Measurements from ENCODE around the gene EIF5AL1.
"Not testable (repeated sequence)": the region's sequence is repeated elsewhere in the genome, so short reads cannot be mapped to it uniquely, and the experiment has no call there.

EIF5AL1 gene

DNA sequence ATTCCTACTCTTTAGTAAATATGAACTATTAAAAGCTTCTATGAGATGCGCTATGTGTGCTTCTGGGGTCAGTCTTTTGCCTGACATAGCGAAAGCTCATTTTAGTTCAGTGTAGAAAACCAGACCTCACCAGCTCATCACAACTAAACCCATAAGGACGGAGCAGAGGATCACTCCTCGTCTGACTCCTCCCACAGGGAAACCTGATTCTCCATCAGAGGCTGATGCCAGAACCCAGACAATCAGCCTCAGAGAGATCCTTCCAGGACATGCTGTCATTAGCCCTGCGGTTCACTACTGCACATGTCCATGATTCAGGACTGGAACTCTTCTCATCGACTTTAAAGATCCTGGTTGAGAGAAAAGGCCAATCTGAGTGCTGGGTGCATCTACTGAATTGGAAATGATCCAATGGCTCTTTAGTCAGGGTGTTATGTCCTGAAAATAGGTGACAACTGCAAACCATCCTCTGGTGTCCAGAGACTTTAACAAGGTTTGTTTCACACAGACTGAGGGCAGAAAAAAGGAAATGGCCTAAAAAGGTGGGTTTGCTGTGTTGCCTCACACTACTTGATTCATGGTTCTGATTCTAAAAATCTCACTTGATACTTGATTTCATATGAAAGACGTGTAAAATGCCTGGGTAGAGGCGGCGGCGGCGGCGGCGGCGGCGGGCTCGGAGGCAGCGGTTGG is at the start of gene EIF5AL1:
EIF5AL1 (plus strand) TSS at position 643 of the 693 bp plus-strand sequence. CDS start 117 bp downstream, outside the sequence.
- DNase-seq (ENCODE audit: low read depth) = not testable (repeated sequence)

DNA sequence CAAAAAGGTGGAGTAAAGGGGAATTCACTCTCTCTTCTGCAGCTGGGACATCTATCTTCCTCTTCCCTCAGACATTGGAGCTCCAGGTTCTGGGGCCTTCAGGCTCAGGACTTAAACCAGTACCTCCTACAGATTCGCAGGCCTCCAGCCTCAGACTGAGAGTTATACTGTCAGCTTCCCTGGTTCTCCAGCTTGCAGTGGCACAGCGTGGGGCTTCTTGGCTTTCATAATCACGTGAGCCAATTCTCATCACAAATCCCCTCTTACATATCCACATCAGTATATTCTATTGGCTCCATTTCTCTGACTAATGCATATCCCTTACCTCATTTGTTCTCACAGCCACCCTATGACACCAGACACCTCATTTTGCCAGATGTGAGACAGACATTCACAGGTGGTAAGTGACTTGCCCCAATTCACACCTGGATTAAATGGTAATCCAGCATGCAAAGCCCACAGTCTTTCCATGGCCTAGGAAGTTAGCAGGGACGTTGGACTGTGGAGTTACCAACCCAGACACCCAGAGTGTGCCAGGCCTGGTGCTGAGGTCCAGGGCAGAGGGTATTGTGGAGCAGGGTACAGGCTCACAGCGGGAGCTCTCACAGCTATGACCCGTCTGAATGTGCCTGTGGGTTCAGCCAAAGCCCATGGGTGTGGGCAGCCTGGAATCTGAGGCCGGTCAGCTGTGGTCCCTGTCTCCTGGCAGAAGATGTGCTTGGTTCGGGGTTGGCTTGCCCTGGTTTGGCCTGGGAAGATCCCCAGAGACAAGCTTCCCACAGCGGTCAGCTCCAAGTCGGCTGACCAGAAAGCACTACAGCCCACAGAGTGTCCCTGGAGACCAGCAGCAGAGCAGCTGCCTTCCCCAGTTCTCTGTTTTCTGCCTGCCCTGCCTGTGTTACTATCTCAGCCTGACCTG is 48.5 kb upstream of the EIF5AL1 start:
- DNase-seq (ENCODE audit: low read depth) = no peak

DNA sequence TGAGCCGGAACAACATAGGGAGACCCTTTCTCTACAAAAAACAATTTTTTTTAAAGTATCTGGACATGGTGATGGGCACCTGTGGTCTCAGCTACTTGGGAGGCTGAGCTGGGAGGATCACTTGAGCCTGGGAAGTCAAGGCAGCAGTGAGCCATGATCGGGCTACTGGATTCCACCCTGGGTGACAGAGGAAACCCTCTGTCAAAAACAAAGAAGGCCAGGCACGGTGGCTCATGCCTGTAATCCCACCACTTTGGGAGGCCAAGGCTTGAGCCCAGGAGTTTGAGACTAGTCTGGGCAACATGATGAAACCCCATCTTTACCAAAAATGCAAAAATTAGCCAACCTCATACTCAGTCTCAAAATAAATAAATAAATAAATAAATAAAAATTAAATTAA is 47.0 kb upstream of the EIF5AL1 start:
- no peak for DNase-seq (ENCODE audit: low read depth)

DNA sequence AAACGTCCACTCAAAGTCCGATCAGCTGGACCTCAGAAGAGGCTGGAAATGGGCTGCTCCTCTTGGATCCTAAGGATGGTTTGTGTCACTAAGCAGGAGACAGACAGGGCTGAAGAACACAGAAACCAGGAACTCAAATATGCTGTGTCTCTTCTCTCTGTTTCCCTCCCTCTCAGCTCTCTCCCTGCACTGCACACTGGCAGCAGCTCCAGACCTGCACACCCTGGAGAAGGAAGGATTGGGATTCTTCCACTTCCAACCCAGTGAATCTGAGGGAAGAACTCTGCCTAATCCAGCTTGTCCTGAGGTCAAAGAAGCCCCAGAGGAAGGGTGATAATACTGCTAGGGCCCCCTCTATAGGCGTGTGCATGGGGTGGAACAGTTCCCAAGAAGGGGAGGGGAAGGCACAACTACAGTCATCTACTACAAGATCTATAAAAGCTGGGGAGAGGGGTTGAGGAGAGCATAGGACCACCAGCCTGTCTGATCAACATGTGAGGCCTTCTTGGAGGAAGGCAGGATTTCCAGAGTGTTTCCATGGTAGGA is 44.2 kb upstream of the EIF5AL1 start:
- no peak for DNase-seq (ENCODE audit: low read depth)

DNA sequence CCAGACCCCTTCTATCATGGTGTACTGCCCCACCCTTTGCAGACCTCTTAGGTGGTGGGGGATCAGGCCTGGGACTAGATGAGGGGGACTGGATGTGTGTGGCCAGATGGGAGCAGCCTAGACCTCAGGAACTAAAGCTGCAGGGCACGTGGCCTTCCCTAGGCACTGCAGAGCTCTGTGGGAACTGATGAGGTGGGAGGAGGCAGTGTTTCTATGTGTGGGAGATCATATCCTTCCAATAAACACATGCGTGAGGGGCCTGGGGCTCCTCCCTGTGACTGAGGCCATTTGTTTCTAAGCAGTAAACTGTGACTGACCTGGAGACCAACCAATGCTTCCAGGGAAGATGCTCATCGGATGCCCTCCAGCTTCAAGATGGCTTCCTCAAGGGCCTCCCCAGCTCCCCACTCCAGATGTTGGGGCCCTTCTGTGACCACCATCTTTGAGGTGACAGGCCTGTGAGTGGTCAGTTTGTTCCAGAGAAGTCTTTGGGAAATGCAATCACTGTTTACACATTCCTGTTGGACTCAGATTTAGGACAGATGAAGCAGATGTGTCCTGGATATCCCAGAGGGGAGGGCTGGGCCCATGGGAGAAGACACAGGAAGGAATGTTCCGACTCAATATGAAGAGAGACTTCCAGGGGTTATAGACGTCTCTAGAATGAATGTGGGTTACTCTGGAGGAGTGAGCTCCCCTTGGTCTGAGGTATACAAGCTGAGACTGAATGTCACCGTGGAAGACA is 43.3 kb upstream of the EIF5AL1 start:
- no peak for DNase-seq (ENCODE audit: low read depth)

DNA sequence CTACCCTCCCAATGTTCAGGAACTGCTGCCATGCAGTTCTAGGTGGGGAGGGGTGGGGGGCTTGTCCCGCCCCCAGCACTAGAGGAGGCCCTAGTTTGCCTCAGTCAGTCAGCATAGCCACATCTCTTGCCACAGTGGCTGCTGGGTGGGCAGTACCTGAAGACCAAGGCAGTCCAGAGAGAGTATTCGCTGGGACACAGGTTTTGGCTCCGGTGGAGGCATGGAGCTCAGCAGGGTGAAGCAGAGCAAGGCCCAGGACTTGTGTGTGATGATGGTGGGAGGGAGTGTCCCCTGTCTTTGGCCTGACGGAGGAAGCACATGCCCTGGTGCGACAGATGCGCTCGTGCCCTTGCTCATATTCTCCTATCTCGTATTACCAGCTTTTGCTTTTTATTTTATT is 42.2 kb upstream of the EIF5AL1 start:
- no peak for DNase-seq (ENCODE audit: low read depth)

DNA sequence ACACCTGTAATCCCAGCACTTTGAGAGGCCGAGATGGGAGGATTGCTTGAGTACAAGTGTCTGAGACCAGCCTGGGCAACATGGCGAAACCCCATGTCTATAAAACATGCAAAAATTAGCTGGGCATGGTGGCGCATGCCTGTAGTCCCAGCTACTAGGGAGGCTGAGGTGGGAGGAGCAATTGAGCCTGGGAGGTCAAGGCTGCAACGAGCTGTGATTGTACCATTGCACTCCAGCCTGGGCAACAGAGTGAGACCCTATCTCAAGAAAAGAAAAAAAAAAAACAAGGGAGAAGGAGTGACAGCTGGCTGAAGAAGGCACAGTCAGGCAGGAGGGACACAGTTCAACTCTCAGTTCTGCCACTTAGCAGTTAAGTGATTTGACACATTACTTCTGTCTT is 40.6 kb upstream of the EIF5AL1 start:
- DNase-seq (ENCODE audit: low read depth) = no peak

DNA sequence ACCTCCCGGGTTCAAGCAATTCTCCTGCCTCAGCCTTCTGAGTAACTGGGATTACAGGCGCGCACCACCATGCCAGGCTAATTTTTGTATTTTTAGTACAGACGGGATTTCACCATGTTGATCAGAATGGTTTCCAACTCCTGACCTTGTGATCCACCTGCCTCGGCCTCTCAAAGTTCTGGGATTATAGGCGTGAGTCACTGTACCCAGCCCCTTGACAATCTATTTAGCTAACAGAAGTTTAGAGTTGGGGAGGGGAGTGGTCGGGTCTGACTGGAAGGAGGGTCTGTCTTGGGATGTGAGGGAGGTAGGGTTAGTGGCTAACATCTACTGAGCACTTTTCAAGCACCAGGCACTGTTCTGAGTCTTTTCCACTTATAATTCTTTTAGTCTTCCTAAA is 39.9 kb upstream of the EIF5AL1 start:
- no peak for DNase-seq (ENCODE audit: low read depth)

DNA sequence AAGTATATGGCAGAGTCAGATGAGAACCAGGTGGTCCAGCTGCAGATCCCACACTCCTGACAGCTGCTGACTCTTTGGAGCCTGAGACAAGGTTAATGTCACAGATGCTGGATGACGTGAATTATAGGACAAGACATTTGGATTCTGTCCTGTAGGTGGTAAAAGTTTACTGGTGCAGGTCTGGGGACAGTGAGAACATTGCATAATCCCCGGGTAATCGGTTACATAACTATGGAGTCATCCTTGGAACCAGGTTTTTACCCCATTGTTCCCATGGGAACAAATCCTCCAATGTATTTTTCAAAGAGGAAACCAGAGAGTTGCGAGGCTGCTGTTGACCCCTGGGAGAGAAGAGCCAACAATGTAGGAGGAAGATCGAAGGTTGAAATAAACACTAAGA is 39.4 kb upstream of the EIF5AL1 start:
- no peak for DNase-seq (ENCODE audit: low read depth)

DNA sequence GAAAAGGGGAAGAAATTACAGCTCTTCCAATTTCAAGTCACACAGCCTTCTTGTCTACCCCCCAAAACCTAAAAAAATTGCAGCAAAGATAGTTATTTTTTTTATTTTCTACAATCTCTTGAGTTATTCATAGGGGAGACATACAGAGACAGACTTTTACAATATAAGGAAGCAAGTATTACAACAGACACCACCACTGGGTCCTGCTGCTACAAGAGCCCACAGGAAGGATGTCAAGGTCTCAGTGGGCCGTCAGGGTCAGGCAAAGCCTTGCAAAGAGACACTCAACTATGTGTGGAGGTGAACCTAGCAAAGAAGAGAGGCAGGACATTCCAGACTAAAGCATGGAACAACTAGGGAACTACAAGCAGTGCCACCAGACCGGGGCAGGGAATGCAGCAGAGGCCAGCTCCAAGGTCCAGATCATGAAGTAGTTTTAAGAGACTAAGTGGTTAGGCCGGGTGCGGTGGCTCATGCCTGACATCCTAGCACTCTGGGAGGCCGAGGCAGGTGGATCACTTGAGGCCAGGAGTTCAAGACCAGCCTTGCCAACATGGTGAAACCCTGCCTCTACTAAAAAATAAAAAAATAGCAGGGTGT is 38.7 kb upstream of the EIF5AL1 start:
- DNase-seq (ENCODE audit: low read depth) = no peak

DNA sequence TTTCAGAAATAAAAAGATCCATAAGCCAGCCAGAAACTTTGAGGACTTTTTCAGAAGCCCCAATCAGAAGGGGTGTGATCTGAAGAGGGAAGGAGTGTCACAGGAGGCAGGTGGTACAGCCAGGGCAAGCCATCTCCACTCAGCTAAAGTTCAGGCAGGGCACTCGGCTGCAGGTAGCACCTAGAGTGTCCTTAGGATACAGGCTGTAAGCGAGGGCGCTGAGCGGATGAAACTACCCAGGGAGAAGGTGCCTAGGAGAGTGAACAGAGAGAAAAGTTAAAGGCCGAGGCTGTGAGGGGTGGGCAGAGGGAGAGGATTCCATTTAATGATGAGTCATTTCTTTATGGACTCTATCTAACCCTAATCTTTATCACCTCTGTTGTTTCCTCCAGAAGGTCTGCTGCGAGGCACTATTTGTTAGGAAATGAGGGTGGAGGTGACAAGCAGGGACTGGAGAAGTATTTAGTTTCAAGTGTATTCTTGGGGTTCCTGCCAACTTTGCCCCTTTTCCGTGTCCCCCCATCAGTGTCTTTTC is 37.1 kb upstream of the EIF5AL1 start:
- DNase-seq (ENCODE audit: low read depth) = no peak

DNA sequence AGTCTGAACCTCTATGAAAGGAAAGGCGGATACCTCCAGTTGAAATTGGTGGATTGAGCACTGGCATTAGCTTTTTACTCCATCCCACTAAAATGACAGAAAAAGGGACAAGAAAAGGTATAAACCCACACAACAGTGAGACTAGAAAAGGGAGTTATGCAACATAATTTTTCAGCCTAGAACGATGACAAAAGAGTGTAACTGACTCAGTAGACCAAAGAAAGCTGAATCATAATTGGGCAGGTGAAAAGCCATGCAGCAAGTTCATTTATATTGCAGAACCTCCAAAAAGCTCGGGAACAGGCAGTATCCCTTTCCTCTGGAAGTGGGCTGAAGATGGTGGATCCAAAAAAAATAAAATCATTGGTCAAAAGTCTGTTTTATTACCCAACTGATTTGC is 36.5 kb upstream of the EIF5AL1 start:
- no peak for DNase-seq (ENCODE audit: low read depth)

DNA sequence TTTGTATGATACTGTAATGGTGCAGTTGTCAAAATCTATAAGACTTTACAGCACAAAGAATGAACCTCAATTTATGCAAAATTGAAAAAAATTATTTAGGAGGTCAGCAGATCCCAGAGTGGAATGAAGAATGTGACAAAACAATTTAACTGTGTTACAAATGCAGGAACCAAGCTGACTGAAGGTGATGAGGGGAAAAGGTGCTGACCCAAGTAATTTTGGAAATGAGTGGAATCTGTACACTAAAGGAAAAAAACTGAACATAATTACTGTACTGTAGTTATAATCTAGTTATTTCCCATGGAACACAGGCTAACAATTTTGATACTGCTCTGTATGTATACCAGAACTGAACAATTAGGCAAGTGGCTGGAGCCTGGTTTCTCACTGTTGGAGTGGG is 35.7 kb upstream of the EIF5AL1 start:
- no peak for DNase-seq (ENCODE audit: low read depth)

DNA sequence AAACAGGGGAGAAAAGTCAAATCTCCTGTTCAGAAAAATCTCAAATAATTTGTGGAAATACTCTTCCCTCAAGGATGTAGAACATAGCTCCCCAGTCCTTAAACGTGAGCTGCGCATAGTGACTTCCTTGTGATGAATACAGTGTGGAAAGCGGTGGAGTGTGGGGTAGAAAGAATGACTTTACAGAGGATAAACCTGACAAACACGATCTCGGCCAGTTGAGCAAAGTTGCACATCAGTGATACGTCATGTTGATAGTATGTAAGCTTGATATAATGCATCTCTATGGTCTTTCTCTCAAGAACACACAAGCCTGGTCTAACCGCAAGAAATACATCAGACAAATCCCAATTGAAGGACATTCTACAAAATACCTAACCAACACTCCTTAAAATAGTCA is 34.9 kb upstream of the EIF5AL1 start:
- no peak for DNase-seq (ENCODE audit: low read depth)

DNA sequence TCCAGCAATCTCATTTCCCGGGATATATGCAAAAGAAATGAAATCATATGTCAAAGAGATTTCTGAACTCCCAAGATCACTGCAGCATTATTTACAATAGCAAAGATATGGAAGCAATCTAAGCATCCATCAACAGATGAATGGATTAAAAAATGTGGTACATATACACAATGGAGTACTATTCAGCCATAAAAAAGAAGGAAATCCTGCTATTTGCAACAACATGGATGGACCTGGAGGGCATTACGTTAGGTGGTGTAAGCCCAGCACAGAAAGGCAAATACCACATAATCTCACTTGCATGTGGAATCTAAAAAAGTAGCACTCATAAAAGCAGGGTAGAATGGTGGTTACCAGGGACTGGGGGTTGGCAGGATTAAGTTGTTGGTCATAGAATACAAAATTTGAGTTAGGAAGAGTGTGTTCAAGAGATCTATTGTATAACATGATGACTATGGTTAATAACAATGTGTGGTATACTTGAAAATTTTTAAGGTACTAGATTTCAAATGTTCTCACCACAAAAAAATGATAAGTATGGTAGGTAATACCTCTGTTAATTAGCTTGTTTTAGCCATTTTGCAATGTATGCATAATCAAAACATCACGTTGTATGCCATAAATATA is 32.9 kb upstream of the EIF5AL1 start:
- DNase-seq (ENCODE audit: low read depth) = no peak

DNA sequence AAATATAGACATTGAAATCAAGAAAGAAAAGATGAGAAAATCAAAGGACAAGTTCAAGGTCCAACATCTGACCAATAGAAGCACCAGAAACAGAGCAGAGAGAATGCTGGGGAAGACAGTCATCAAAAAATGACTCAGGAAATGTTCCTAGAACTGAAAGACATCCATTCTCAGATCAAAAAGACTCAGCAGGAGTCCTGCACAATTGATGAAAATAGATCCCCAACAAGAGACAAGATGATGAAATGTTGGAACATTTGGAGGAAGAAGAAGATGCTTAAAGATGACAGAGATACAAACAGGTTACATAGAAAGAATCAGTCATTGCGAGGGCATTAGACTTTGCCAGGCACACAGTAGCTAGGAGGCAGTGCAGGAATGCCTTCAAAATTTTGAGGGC is 30.0 kb upstream of the EIF5AL1 start:
- no peak for DNase-seq (ENCODE audit: low read depth)

DNA sequence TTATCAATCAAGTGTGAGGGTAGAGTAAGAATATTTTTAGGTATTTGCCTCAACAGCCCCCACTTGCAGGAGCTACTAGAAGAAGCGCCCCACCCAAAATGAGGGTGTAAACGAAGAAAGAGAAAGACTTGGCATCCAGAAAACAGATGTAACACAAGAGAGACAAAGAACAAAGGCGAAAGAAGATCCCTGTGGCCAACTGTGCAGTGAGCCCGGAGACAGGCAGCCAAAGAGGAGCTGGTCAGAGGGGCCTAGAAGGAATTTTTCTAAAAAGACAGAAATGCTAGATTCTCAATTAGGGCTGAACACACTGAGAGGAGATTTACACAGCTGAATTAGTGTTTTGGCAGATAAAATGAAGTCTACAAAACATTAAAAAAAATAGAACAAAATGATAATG is 29.6 kb upstream of the EIF5AL1 start:
- DNase-seq (ENCODE audit: low read depth) = no peak

DNA sequence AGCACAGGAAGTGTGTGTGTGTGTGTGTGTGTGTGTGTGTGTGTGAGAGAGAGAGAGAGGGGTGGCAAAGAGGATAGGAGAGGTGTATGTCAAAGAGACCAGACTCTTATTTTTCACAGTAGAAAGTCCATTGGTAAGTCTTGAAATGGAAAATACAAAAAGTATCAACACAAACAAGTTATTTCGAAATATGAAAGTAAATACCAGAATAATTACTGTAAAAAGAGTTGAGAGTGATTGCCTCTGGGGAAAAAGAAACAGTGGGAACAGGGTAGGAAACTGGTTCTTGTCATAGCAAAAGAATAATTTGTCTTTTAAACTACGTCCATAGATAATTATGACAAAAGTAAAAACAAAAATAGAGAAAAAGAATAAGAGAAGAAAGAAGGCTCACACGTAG is 29.0 kb upstream of the EIF5AL1 start:
- DNase-seq (ENCODE audit: low read depth) = no peak

DNA sequence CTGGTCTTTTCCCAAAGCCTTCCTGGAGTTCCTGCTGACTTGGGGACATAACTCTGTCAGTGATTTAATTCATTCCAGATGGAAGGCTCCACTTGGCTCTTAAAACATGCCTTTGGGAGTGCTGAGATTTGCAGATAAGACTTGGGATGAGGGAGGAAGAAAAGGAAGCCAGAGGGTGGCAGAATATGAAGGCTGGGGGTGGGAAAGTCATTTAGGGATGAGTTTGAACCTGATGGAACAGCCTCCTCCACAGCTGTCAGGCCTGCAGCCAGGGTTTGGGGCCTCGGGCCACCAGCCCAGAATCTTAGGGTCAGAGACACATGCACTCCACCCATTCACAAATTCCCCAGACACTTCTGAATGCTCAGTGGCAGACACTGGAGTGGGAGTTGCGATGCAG is 28.4 kb upstream of the EIF5AL1 start:
- DNase-seq (ENCODE audit: low read depth) = no peak

DNA sequence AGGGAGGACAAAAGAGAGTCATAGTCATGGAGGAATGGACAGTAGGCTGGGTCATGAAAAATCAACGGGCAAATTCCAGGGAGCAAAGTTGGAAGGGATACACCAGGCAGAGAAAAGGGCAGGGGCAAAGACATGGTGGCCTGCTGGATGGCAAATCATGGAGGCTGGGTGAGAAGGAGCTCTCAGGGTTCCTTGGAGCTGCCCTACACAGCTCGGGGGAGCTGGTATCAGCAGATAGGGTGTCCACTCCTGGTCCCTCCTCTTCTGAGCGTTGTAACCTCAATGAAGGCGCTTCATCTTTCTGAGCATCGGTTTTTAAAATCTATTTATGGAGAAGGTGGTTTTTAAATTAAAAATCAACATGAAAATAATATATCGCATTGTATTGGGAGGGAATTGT is 27.9 kb upstream of the EIF5AL1 start:
- DNase-seq (ENCODE audit: low read depth) = no peak
